Osteoblast (primary cell): ENCODE results near the gene AKT3. TPM values are rescaled to one million over a fixed set of nuclear protein-coding genes. Genes with fewer than 3 reads are reported as not detected.

Experiments used
- DNase-seq: peaks from one replicate; pipeline ENCODE4 v3.0.0; 2011; ENCODE audit warnings: low spot score, mixed read lengths; ENCODE audit not compliant: insufficient read length; ENCODE audit errors: missing footprints
- H2AFZ ChIP-seq: 2 replicates; pipeline ENCODE4 v1.6.0; 2011; ENCODE audit warnings: mild to moderate bottlenecking, low read length
- H3K27ac ChIP-seq: 2 replicates; pipeline ENCODE4 v1.5.1; 2011; ENCODE audit warnings: mild to moderate bottlenecking, low read depth, low read length, moderate library complexity
- H3K27me3 ChIP-seq: 2 replicates; pipeline ENCODE4 v1.6.0; 2012; ENCODE audit warnings: mild to moderate bottlenecking, control low read depth, inconsistent platforms, low read length, moderate library complexity; ENCODE audit not compliant: insufficient read depth
- H3K36me3 ChIP-seq: 2 replicates; pipeline ENCODE4 v1.5.1; 2011; ENCODE audit warnings: mild to moderate bottlenecking, low read length, control low read depth, moderate library complexity; ENCODE audit not compliant: insufficient read depth
- H3K4me1 ChIP-seq: 2 replicates; pipeline ENCODE4 v1.5.1; 2011; ENCODE audit warnings: mild to moderate bottlenecking, low read length, control low read depth, moderate library complexity; ENCODE audit not compliant: insufficient read depth
- H3K4me2 ChIP-seq: 2 replicates; pipeline ENCODE4 v1.6.0; 2011; ENCODE audit warnings: mild to moderate bottlenecking, low read length; ENCODE audit not compliant: insufficient read depth
- H3K4me3 ChIP-seq: fragments of 200-600 bp; sonication (generic); 3 replicates; pipeline ENCODE4 v1.5.1; 2012; ENCODE audit warnings: mild to moderate bottlenecking, low read length, inconsistent platforms; ENCODE audit not compliant: insufficient read depth
- H3K79me2 ChIP-seq: 2 replicates; pipeline ENCODE4 v1.6.0; 2012; ENCODE audit warnings: mild to moderate bottlenecking, low read length, control low read depth, inconsistent platforms; ENCODE audit not compliant: insufficient read depth
- H3K9me3 ChIP-seq: 2 replicates; pipeline ENCODE4 v1.5.1; 2011; ENCODE audit warnings: low read depth, low read length, control low read depth
- H4K20me1 ChIP-seq: 2 replicates; pipeline ENCODE4 v1.6.0; 2012; ENCODE audit warnings: mild to moderate bottlenecking, low read length, control low read depth; ENCODE audit not compliant: insufficient read depth
- total RNA-seq: library from RNA; depleted of rRNA; stranded (reverse); fragments of >200 nt; gene quantifications from 2 replicates; pipeline ENCODE4 v1.2.3, GENCODE V29; 2012
- TF ChIP-seq, protein P1 (sequence below): IDR thresholded peaks from 2 replicates; pipeline ENCODE4 v1.5.1; 2011; ENCODE audit warnings: mild to moderate bottlenecking, low read depth, low read length, moderate library complexity; ENCODE audit errors: extremely low read depth

Gene AKT3
- total RNA-seq, 1 donor = 38.7 TPM

- Histone ChIP-seq H3K27me3 (no peaks in the 10 kb centered on the region), H3K79me2 (peaks cover 31% of the 10 kb centered on the region), H3K36me3 (no peaks in the 10 kb centered on the region), H3K4me2 (peak overlapping the region; percentile 5), H3K9me3 (no peaks in the 10 kb centered on the region), H3K4me3 (no peak overlapping the region), H4K20me1 (no peaks in the 10 kb centered on the region), H2AFZ (no peak overlapping the region), H3K27ac (peak overlapping the region; percentile 8), H3K4me1 (peaks cover 24% of the 10 kb centered on the region)
- DNase-seq = no peak
- TF ChIP-seq, protein P1, sequence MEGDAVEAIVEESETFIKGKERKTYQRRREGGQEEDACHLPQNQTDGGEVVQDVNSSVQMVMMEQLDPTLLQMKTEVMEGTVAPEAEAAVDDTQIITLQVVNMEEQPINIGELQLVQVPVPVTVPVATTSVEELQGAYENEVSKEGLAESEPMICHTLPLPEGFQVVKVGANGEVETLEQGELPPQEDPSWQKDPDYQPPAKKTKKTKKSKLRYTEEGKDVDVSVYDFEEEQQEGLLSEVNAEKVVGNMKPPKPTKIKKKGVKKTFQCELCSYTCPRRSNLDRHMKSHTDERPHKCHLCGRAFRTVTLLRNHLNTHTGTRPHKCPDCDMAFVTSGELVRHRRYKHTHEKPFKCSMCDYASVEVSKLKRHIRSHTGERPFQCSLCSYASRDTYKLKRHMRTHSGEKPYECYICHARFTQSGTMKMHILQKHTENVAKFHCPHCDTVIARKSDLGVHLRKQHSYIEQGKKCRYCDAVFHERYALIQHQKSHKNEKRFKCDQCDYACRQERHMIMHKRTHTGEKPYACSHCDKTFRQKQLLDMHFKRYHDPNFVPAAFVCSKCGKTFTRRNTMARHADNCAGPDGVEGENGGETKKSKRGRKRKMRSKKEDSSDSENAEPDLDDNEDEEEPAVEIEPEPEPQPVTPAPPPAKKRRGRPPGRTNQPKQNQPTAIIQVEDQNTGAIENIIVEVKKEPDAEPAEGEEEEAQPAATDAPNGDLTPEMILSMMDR = no peak
These were observed 110.6 kb downstream of the AKT3 start for GRCh38 chr1:243739335-243740003.

DNA sequence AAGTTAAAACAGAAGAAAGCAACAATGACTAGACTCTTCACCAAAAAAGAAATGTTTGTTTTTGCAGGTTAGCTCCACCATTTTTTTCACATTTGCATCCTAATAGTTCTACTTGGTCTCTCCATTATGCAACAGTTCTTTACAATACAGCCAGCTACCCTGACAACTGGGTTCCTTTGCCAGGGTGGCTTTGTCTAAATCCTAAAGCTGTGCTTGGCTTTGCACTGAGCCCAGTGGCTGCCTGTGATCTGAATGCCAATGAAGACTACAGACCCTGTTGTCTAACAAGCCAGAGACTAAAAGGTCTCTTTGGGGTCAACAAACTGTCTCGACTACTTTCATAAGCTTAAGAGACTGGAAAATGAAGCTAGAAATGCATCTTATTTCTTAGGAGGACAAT is 112.0 kb downstream of the AKT3 start:
- H3K79me2 ChIP-seq = peaks cover 24% of the 10 kb centered on the region

GRCh38 chr1:243735457-243735856 is 114.6 kb downstream of the AKT3 start:
- Histone ChIP-seq H2AFZ (no peak overlapping the region), H3K4me3 (no peak overlapping the region), H3K4me2 (no peak overlapping the region), H3K4me1 (peaks cover 15% of the 10 kb centered on the region), H4K20me1 (no peaks in the 10 kb centered on the region), H3K79me2 (peaks cover 19% of the 10 kb centered on the region), H3K27ac (no peak overlapping the region), H3K27me3 (no peaks in the 10 kb centered on the region), H3K9me3 (no peaks in the 10 kb centered on the region), H3K36me3 (no peaks in the 10 kb centered on the region)
- no peak for DNase-seq
- TF ChIP-seq, protein P1 = no peak

More for the DNA sequence above, 112.0 kb downstream of the AKT3 start:
- Histone ChIP-seq H4K20me1 (no peaks in the 10 kb centered on the region), H3K27me3 (no peaks in the 10 kb centered on the region), H3K4me2 (no peak overlapping the region), H3K36me3 (no peaks in the 10 kb centered on the region), H3K4me3 (no peak overlapping the region), H3K27ac (no peak overlapping the region), H3K4me1 (peaks cover 23% of the 10 kb centered on the region), H3K9me3 (no peaks in the 10 kb centered on the region), H2AFZ (no peak overlapping the region)
- no peak for DNase-seq
- TF ChIP-seq, protein P1 = no peak

DNA sequence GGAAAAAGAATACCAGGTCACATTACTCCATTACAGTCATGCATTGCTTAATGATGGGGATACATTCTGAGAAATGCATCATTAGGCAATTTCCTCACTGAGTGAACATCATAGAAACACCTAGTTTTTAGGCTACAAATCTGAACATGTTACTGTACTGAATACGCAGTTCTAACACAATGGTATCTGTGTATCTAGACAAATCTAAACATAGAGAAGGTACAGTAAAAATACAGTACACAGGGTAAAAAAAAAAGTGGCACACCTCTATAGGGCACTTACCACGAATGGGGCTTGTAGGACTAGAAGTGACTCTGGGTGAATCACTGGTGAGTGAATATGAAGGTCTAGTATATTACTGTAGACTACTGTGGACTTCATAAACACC is 115.7 kb downstream of the AKT3 start:
- TF ChIP-seq, protein P1 = no peak
- DNase-seq = no peak
- H3K79me2 ChIP-seq = peaks cover 26% of the 10 kb centered on the region
- no peak overlapping the region for H2AFZ ChIP-seq
- no peak overlapping the region for H3K4me2 ChIP-seq
- no peak overlapping the region for H3K27ac ChIP-seq
- no peaks in the 10 kb centered on the region for H4K20me1 ChIP-seq
- peaks cover 4% of the 10 kb centered on the region for H3K4me1 ChIP-seq
- H3K9me3 ChIP-seq = no peaks in the 10 kb centered on the region
- no peak overlapping the region for H3K4me3 ChIP-seq
- no peaks in the 10 kb centered on the region for H3K36me3 ChIP-seq
- no peaks in the 10 kb centered on the region for H3K27me3 ChIP-seq
